ENCODE measurements around the gene KRTAP10-7.
"Not testable (repeated sequence)": the region's sequence is repeated elsewhere in the genome, so short reads cannot be mapped to it uniquely, and the experiment has no call there.

Gene KRTAP10-7

DNA sequence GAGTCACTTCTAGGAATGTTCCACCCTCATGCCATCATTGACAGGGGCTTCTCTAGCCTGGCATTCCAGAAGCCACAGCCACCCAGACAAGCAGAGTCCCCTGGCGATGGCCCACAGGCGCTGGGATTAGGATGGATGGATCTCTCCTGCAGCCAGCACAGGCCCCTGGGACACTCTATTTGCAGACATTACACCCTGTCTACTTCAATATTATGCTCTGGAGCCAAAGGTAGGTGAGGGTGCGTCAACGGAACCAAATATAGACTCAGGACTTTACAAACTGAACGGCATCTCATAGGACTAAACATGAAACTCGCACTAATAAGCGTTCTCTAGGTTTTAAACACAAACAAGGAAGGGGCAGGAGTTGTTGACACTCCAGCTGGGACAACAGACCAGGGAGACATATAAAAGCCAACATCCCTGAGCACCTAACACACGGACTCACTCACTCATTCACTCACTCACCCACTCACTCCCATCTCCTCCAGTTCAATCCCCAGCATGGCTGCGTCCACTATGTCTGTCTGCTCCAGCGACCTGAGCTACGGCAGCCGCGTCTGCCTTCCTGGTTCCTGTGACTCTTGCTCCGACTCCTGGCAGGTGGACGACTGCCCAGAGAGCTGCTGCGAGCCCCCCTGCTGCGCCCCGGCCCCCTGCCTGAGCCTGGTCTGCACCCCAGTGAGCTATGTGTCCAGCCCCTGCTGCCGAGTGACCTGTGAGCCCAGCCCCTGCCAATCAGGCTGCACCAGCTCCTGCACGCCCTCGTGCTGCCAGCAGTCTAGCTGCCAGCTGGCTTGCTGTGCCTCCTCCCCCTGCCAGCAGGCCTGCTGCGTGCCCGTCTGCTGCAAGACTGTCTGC is at the start of gene KRTAP10-7:
Gene KRTAP10-7, plus strand, starts transcription at position 480 of the 861 bp plus-strand sequence. Its CDS starts 25 bp downstream, at position 505.
- not testable (repeated sequence) for DNase-seq (ENCODE audit: low read depth)

DNA sequence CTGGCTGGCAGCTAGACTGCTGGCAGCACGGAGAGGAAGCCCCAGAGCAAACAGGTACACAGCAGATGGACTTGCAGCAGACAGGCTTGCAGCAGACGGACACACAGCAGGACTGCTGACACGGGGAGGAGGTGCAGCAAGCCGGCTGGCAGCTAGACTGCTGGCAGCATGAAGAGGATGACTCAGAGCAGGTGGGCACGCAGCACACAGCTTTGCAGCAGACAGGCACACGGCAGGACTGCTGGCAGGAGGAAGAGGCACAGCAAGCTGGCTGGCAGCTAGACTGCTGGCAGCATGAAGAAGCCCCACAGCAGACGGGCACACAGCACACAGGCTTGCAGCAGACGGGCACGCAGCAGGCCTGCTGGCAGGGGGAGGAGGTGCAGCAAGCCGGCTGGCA is 49.6 kb upstream of the KRTAP10-7 start:
- no peak for DNase-seq (ENCODE audit: low read depth)

DNA sequence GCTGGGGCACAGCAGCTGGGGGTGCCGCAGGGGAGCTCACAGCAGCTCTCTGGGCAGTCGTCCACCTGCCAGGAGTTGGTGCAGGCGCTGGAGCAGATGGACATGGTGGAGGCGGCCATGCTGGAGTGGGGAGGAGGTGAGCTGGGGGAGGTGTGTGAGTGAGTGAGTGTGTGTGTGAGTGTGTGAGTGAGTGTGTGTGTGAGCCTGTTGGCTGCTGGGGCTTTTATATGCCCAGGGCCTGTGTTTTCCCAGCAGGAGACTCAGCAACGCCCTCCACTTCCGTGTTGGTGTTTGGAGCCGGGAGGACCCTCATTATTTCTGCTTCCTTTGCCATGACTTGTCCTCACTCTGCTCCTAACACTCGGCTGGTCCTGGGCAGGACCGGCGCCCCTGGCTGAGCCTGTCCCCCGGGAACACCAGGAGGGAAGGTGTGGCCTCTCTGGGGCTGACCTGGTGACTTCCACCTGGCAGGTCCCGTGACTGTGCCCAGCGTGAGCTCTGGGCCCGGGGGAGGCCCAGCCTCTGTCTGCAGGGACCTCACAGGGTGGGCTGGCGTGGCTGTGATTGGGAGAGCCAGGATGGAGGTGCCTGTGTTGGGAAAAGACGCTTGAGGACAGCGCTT is 48.9 kb upstream of the KRTAP10-7 start, which contains the start of gene KRTAP10-2:
Gene KRTAP10-2, minus strand, starts transcription at position 166 of the 622 bp plus-strand sequence. Its CDS starts 47 bp downstream, at position 119.
- DNase-seq (ENCODE audit: low read depth) = no peak

- DNase-seq (ENCODE audit: low read depth) = no peak
These were observed 48.3 kb upstream of the KRTAP10-7 start for GRCh38 chr21:44552136-44552535.

GRCh38 chr21:44552681-44553080 is 47.7 kb upstream of the KRTAP10-7 start:
- no peak for DNase-seq (ENCODE audit: low read depth)

- DNase-seq (ENCODE audit: low read depth) = no peak
These were observed 45.1 kb upstream of the KRTAP10-7 start for GRCh38 chr21:44555200-44555875.

DNA sequence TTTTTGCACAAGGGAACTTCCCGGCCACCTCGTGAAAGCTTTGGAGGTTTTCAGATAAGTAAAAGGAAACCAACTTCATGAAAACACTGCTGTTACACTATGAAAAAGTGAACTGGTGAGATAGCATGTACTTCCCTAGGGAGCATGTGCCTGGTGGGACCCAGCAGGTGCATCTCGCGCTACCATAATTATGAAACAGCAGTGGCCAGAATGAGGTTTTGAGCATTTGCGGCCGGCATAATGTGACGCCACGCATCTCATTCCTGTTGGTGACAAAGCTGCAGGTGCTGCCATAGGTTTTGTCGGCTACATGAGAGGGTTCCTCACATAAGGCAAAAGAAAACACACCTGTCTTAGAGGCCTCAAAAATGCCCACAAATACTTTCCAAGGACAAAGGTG is 43.5 kb upstream of the KRTAP10-7 start:
- no peak for DNase-seq (ENCODE audit: low read depth)

- no peak for DNase-seq (ENCODE audit: low read depth)
These were observed 42.7 kb upstream of the KRTAP10-7 start for GRCh38 chr21:44557491-44558328.

DNA sequence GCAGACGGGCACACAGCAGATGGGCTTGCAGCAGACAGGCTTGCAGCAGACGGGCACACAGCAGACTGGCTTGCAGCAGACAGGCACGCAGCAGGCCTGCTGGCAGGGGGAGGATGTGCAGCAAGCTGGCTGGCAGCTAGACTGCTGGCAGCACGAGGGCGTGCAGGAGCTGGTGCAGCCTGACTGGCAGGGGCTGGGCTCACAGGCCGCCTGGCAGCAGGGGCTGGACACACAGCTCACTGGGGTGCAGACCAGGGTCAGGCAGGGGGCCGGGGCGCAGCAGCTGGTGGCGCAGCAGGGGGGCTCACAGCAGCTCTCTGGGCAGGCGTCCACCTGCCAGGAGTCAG is 42.1 kb upstream of the KRTAP10-7 start:
- not testable (repeated sequence) for DNase-seq (ENCODE audit: low read depth)

DNA sequence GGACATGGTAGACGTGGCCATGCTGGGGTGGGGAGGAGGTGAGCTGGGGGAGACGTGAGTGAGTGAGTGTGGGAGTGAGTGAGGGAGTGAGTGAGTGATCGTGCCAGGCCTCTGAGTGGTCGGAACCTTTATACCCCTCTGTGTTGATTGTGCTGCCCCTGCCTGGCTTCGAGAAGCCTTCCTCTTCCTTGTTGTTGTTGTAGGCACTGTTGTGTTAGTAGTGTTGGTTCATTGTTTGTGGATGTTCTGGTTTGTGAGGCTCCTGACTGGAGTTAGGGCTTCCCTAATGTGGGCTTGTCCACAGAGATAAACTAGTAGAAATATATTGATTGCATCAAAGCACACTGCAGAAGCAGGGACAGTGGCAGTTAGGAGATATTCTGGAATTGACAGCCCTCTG is 41.7 kb upstream of the KRTAP10-7 start, which contains the start of gene KRTAP10-3:
Gene KRTAP10-3, minus strand, starts transcription at position 101 of the 400 bp plus-strand sequence. Its CDS starts 80 bp downstream, at position 21.
- DNase-seq (ENCODE audit: low read depth) = no peak

GRCh38 chr21:44564099-44564498 is 36.3 kb upstream of the KRTAP10-7 start:
- no peak for DNase-seq (ENCODE audit: low read depth)

GRCh38 chr21:44564886-44565598 is 35.4 kb upstream of the KRTAP10-7 start:
- no peak for DNase-seq (ENCODE audit: low read depth)

DNA sequence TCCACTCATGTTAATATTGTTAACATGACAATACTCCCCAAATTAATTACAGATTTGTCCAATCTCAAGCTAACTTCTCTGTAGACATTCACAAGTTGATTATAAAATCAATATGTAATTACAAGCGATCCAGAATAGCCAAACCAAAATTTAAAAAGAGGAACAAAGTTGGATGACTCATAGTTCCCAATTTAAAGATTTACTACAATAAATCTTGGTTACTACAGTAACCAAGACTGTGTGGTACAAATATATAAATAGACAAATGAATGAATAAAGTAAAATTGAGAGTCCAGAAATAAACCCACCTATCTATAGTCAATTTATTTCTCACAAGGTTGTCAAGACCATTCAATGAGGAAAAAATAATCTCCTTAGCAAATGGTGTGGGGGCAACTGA is 34.0 kb upstream of the KRTAP10-7 start:
- DNase-seq (ENCODE audit: low read depth) = no peak

DNA sequence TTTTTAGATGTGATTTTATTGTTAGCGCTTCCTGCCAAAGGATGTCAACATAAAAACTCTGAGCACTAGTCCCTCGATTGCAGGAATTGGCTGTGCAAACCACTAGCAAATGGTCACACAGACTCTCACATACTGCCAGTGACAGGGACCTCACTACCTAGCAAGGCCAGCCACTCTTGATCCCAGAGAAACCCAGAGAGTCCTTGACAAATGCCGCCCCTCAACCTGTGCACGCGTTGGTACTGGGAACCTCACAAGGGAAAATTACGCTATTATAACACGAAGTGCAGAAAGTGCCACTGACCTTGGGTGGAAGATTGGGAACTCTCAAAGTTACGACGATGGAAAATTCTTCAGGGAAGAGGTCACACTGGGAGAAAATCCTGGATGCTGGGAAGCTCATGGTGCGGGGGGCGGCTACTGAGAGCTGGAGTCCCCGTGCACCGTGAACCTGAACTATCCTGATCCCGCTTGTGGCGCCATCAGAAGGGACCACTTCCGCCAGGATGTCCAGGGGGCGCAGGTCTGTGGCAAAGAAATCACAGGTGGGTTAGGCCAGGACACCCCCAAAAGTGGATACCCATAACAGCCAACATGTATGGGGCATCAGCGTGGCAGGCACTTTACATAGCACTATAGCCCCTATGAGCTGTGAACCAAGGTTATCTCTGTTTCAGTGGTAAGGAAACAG is 32.8 kb upstream of the KRTAP10-7 start:
- no peak for DNase-seq (ENCODE audit: low read depth)

DNA sequence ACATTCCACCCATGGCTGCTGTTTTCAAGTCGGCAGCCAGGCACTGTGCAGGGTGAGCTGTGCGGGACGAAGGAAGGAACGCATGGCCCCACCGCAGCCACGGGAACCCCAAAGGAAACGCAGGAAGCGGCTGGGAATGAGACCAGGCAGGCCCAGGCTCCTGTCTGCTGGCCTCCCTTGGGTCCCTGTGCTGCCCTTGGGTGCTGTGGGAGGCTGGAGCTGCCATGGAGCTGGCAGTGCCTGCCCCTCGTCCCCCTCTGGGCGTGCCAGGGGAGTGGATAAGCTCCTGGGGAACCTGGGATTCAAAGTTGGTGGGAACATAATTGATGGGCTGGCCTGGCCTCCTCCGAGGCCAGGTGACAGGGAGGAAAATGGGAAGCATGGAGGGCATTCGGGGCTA is 32.1 kb upstream of the KRTAP10-7 start:
- no peak for DNase-seq (ENCODE audit: low read depth)

DNA sequence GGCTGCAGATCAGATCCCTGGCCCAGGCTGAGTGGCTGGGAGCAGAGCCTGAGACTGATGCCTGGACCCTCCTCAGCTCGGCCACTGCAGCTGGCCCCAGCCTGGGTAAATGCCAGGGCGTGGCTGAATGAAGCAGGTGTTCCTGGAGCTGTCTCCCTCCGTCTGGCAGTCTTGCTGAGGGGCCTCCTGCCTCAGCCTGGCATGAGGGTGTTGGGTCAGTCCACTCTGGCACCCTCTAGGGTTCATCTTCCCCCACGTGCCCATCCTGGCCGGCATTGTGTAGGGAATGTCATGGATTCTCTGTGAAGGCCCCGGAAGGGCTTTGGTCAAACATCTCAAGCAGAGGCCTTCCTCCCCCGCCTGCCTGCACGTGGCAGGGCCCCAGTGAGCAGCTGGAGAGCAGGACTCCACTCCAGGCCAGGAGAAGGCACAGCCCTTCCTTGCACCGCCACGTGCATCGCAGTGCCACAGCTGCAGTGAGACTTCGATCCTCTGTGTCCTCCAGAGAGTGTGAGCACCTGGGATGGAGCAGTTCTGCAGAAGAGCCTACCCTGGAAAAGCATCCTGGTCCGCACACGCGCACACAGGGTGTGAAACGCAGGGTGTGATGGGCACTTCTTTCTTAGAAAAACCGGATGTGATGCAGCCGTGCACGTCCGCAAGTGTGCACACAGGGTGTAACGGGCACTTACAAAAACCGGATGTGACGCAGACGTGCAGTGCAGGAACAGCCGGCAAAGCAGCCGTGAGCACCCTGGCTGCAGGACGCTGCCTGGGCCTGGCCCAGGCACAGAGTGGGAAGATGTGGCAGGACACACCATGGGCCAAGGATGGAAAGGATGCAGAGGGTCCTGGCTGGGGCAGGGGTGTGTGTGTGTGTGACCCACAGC is 31.5 kb upstream of the KRTAP10-7 start:
- DNase-seq (ENCODE audit: low read depth) = no peak

DNA sequence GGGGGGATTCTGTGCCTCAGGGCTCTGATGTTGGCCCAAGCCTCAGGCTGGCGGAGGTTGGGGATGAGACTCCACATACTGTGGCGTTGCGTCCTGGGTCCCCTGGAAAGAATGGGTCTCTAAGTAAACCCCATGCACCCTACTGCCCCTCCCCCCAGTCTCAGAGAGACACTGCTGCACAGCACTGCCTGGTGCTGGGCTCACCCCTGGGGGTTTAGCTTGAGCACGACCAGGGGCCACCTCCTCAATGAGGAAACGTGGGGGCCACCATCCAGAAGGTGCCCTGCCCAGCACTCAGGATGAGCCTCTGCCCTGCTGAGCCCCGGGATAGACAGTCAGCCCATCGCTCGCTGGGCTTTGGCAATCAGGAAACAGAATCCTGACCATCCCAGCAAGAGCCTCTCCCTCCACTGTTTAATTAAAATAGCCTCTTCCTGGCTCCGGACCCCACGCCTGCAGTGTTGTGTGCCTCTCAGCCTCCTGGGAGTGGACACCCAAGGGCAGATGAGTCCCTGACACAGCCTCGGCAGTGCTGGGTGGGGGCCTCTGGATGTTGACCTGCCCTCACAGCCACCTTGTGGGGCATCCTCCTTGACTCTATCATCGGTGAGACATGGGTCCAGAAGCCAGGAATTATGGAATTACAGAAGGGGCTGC is 30.4 kb upstream of the KRTAP10-7 start:
- no peak for DNase-seq (ENCODE audit: low read depth)

DNA sequence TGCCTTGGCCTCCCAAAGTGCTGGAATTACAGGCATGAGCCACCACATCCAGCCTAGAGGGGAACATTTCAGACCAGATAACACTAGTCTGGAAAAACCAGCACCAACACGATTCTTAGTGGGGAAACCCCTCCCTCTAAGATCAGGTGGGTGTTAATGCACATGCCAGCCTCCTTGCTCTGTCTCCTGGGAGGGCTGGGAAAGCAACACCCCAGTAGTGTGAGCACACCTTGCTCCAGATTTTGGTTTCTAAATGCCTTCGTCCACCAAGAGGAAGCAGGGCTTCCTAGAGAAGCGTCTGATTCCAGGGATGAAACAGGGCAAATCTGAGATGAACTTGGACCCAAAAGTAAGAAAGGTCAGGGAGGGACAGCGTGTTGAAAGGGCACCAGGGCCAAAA is 29.1 kb upstream of the KRTAP10-7 start:
- DNase-seq (ENCODE audit: low read depth) = no peak
